ENCODE measurements around the gene CCNI2.

The CCNI2 gene

DNA sequence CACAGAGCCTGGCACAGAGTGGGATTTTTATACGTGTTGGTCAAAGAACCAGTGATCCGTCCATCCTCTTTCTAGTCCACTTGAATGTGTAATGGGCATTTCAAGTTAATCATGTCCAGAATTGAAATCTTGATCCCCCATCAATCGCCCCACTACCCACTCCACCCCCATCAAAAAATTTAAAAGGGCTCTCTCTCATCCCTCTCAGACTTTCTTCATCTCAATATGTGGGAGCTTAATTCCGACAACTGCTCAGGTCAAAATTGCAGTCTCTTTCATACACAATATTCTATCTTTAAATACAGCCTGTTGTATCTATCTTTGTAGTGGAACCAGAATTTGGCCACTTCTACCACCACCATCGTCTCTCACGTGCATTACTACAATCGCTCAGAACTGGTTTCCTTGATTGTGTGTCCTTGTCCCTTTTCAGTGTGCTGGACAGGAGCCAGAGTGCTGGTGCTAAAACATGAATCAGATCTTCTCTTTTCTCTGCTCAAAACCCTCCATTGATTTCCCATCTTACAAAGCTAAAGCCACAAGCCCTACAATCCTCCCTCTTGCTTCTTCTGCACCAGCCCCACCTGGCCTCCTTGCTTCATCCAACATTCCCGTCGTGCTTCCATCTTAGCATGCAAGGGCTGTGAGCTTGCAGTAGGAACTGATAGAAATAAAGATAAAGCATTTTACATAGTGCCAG is 9.1 kb upstream of the CCNI2 start:
- Histone ChIP-seq H3K4me1 (ENCODE audit: insufficient read depth, low read length) (peaks cover 9% of the 10 kb centered on the region), H3K27me3 (ENCODE audit: control insufficient read depth in 1 of 2, insufficient read depth in 2 of 2, low read length in 2 of 2) (no peaks in the 10 kb centered on the region), H3K27ac (ENCODE audit: low read depth, low read length) (no peak overlapping the region), H3K9me3 (ENCODE audit: low read length) (no peaks in the 10 kb centered on the region), H3K36me3 (ENCODE audit: insufficient read depth, low read length) (no peaks in the 10 kb centered on the region), H3K4me3 (ENCODE audit: low read depth in 1 of 2, low read length in 2 of 2) (peak overlapping the region; percentile 70 to 75), H3K9ac (ENCODE audit: low read length) (no peak overlapping the region)

DNA sequence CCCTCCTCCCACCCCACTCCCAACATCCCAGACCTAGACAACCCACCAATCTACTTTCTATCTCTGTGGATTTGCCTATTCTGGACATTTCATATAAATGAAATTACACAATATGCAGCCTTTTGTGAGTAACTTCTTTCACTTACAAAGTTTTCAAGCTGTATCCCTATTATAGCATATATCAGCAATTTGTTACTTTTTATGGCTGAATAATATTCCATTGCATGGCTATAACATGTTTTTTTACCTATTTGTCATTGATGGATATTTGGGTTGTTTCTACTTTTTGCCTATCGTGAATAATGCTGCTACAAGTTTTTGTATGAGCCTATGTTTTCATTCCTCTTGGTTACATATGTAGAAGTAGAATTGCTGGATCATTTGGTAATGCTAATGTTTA is 8.0 kb upstream of the CCNI2 start:
- H3K9ac ChIP-seq (ENCODE audit: low read length): no peak overlapping the region
- no peaks in the 10 kb centered on the region for H3K9me3 ChIP-seq (ENCODE audit: low read length)
- H3K4me1 ChIP-seq (ENCODE audit: insufficient read depth, low read length): peaks cover 9% of the 10 kb centered on the region

DNA sequence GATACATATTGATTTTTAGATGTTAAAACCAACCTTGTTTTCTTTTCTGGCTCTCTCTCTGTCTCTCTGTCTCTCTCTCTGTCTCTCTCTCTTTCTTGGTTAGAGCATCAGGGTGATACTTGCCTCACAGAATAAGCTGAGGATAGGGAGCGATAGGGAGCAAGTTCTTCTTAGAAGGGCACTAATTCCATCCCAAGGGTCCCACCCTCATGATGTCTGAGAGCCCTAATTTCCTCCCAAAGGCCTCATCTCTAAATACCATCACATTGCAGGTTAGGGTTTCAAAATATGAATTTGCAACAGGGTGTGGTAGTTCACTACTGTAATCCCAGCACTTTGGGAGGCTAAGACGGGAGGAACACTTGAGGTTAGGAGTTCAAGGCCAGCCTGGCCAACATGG is 5.1 kb upstream of the CCNI2 start:
- H3K4me3 ChIP-seq (ENCODE audit: low read depth in 1 of 2, low read length in 2 of 2): no peak overlapping the region
- H3K27me3 ChIP-seq (ENCODE audit: control insufficient read depth in 1 of 2, insufficient read depth in 2 of 2, low read length in 2 of 2): peaks cover 16 to 23% of the 10 kb centered on the region in 2 donors
- no peak overlapping the region for H3K9ac ChIP-seq (ENCODE audit: low read length)
- H3K27ac ChIP-seq (ENCODE audit: low read depth, low read length): no peak overlapping the region
- no peaks in the 10 kb centered on the region for H3K4me1 ChIP-seq (ENCODE audit: insufficient read depth, low read length)
- no peaks in the 10 kb centered on the region for H3K36me3 ChIP-seq (ENCODE audit: insufficient read depth, low read length)
- H3K9me3 ChIP-seq (ENCODE audit: low read length): no peaks in the 10 kb centered on the region

More for the DNA sequence above, 8.0 kb upstream of the CCNI2 start:
- H3K4me3 ChIP-seq (ENCODE audit: low read depth in 1 of 2, low read length in 2 of 2): no peak overlapping the region
- H3K27ac ChIP-seq (ENCODE audit: low read depth, low read length): no peak overlapping the region
- H3K27me3 ChIP-seq (ENCODE audit: control insufficient read depth in 1 of 2, insufficient read depth in 2 of 2, low read length in 2 of 2): peaks cover 0 to 4% of the 10 kb centered on the region in 2 donors
- H3K36me3 ChIP-seq (ENCODE audit: insufficient read depth, low read length): no peaks in the 10 kb centered on the region

DNA sequence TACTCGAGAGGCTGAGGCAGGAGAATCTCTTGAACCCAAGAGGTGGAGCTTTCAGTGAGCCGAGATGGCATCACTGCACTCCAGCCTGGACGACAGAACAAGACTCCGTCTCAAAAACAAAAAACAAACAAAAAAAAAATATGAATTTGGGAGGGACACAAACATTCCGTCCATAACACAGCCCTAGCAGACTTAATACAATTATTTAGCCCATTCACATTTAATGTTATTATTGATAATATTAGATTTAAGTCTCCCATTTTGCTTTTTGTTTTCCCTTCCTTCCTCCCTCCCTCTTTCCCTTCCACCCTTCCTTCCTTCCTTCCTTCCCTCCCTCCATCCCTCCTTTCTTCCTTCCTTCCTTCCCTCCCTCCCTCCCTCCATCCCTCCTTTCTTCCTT is 4.6 kb upstream of the CCNI2 start:
- Histone ChIP-seq H3K9ac (ENCODE audit: low read length) (no peak overlapping the region), H3K4me3 (ENCODE audit: low read depth in 1 of 2, low read length in 2 of 2) (no peak overlapping the region), H3K4me1 (ENCODE audit: insufficient read depth, low read length) (no peaks in the 10 kb centered on the region), H3K27ac (ENCODE audit: low read depth, low read length) (no peak overlapping the region), H3K36me3 (ENCODE audit: insufficient read depth, low read length) (no peaks in the 10 kb centered on the region), H3K27me3 (ENCODE audit: control insufficient read depth in 1 of 2, insufficient read depth in 2 of 2, low read length in 2 of 2) (peaks cover 17 to 27% of the 10 kb centered on the region in 2 donors), H3K9me3 (ENCODE audit: low read length) (no peaks in the 10 kb centered on the region)

DNA sequence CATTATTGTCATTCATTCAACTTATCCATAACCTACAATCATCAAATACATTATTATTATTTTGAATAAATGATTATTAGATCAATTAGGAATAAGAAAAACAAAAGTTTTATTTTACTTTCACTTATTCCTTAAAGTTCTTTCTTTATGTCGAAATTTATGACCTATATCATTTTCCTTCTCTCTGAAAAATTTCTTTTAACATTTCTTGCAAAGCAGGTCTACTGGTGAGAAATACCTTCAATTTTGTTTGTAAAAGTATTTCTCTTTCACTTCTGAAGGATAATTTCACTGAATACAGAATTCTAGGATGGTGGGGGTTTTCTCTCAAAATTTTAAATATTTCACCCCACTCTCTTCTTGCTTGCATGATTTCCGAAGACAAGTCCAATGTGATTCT is 2.6 kb upstream of the CCNI2 start:
- Histone ChIP-seq H3K9me3 (ENCODE audit: low read length) (no peaks in the 10 kb centered on the region), H3K9ac (ENCODE audit: low read length) (no peak overlapping the region), H3K4me1 (ENCODE audit: insufficient read depth, low read length) (no peaks in the 10 kb centered on the region), H3K36me3 (ENCODE audit: insufficient read depth, low read length) (no peaks in the 10 kb centered on the region), H3K27ac (ENCODE audit: low read depth, low read length) (no peak overlapping the region), H3K27me3 (ENCODE audit: control insufficient read depth in 1 of 2, insufficient read depth in 2 of 2, low read length in 2 of 2) (peaks cover 17 to 35% of the 10 kb centered on the region in 2 donors), H3K4me3 (ENCODE audit: low read depth in 1 of 2, low read length in 2 of 2) (no peak overlapping the region)

DNA sequence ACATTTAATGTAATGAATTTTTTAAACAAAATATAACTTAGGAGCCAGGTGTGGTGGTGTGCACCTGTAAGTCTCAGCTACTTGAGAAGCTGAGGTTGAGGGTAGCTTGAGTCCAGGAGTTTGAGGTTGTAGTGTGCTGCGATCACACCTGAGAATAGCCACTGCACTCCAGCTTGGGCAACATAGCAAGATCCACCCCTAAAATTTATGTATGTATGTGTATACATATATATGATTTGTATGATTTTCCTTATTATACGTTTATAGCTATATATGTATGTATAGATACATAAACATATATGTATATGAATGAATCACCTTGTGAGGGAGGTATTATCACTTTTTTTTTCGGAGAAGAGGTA is 653 bp upstream of the CCNI2 start:
- Histone ChIP-seq H3K4me1 (ENCODE audit: insufficient read depth, low read length) (no peaks in the 10 kb centered on the region), H3K9ac (ENCODE audit: low read length) (no peak overlapping the region), H3K9me3 (ENCODE audit: low read length) (no peaks in the 10 kb centered on the region), H3K27ac (ENCODE audit: low read depth, low read length) (no peak overlapping the region), H3K4me3 (ENCODE audit: low read depth in 1 of 2, low read length in 2 of 2) (no peak overlapping the region), H3K27me3 (ENCODE audit: control insufficient read depth in 1 of 2, insufficient read depth in 2 of 2, low read length in 2 of 2) (peaks cover 17 to 35% of the 10 kb centered on the region in 2 donors), H3K36me3 (ENCODE audit: insufficient read depth, low read length) (no peaks in the 10 kb centered on the region)

DNA sequence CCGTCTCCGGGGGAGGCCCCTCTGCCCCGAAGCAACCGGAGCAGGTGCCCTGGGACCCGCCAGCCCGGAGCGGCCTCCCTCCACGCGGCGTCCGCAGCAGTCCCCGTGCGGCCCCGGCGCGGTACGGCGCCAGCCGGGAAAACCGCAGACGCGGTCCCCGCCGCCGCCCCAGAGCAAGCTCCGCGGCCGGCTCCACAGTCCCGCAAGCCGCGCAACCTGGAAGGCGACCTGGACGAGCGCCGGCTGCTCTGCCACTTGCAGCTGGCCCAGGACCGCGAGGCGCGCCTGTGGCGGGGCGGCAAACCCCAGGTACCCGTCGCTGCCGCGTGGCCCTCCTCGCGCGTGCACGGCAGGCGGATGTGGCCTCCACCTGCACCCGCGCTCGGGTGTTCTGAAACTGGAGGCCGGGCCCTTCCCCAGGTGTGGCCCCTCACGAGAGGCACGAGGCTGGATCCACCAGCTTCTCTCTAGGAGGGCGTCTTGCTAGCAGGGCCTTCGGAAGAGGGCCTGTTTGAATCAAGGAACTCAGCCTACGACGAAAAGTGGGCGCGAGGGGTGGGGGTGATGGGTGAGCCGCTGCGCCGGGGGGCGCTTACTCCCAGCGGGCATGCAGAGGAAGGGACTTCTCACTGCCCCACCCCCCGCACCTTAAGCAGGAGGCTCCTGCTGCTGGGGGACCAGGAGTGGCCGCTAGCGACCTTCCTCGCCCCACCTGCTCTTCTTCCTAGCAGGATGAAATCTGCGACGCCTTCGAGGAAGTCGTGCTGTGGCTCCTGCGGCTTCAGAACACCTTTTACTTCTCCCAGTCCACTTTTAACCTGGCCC is 602 bp downstream of the CCNI2 start:
- Histone ChIP-seq H3K27me3 (ENCODE audit: control insufficient read depth in 1 of 2, insufficient read depth in 2 of 2, low read length in 2 of 2) (peaks cover 17 to 35% of the 10 kb centered on the region in 2 donors), H3K9me3 (ENCODE audit: low read length) (no peaks in the 10 kb centered on the region), H3K4me3 (ENCODE audit: low read depth in 1 of 2, low read length in 2 of 2) (peak overlapping the region in 1 of 2 donors; percentile 28)

DNA sequence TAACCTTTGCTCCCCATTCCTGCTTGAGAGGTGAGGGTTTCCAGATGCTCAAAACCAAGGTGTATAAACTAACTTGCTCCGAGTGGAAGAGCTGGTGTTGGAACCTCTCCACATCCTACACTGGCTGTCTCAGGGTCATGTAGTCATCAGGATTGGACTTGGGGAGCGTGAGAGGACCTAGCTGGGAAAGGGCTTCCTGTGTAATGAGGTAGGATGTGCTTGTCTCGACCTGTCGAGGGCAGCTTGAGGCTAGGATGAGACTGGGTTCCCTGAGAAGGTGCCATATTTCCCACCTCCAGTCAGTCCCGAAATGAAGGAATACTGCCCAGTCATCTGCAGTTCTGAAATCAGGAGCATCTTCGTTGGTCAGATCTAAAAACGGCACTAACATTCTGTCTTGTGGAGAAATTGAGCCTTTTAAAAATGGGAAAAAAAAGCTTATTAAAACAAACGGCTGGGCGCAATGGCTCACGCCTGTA is 1.3 kb downstream of the CCNI2 start:
- Histone ChIP-seq H3K4me1 (ENCODE audit: insufficient read depth, low read length) (no peaks in the 10 kb centered on the region), H3K9me3 (ENCODE audit: low read length) (no peaks in the 10 kb centered on the region), H3K9ac (ENCODE audit: low read length) (no peak overlapping the region), H3K36me3 (ENCODE audit: insufficient read depth, low read length) (no peaks in the 10 kb centered on the region), H3K4me3 (ENCODE audit: low read depth in 1 of 2, low read length in 2 of 2) (no peak overlapping the region), H3K27ac (ENCODE audit: low read depth, low read length) (no peak overlapping the region), H3K27me3 (ENCODE audit: control insufficient read depth in 1 of 2, insufficient read depth in 2 of 2, low read length in 2 of 2) (peaks cover 17 to 34% of the 10 kb centered on the region in 2 donors)

More for the DNA sequence above, 602 bp downstream of the CCNI2 start:
- no peak overlapping the region for H3K9ac ChIP-seq (ENCODE audit: low read length)
- no peak overlapping the region for H3K27ac ChIP-seq (ENCODE audit: low read depth, low read length)
- H3K4me1 ChIP-seq (ENCODE audit: insufficient read depth, low read length): no peaks in the 10 kb centered on the region
- no peaks in the 10 kb centered on the region for H3K36me3 ChIP-seq (ENCODE audit: insufficient read depth, low read length)

DNA sequence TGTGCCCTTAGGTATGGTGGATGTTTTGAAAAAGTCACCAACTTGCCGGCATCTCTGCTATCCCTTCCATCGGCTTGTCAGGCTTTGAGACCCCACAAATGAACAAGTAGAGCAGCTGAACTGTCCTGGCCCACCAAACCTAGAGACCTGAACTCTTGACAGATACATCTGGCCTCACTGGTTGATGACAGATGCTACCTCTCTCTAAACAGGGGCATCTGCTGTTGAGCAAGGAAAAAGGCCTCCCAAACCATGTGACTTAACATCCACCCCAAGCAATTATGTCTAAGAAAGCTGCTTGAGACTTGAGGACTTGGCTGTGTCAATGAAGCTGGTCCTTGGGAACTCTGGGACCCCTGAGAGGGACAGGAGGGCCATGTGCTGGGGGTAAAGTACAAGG is 2.3 kb downstream of the CCNI2 start:
- Histone ChIP-seq H3K27ac (ENCODE audit: low read depth, low read length) (no peak overlapping the region), H3K4me1 (ENCODE audit: insufficient read depth, low read length) (no peaks in the 10 kb centered on the region), H3K9ac (ENCODE audit: low read length) (no peak overlapping the region), H3K36me3 (ENCODE audit: insufficient read depth, low read length) (no peaks in the 10 kb centered on the region), H3K9me3 (ENCODE audit: low read length) (no peaks in the 10 kb centered on the region), H3K27me3 (ENCODE audit: control insufficient read depth in 1 of 2, insufficient read depth in 2 of 2, low read length in 2 of 2) (peaks cover 17 to 32% of the 10 kb centered on the region in 2 donors), H3K4me3 (ENCODE audit: low read depth in 1 of 2, low read length in 2 of 2) (no peak overlapping the region)

DNA sequence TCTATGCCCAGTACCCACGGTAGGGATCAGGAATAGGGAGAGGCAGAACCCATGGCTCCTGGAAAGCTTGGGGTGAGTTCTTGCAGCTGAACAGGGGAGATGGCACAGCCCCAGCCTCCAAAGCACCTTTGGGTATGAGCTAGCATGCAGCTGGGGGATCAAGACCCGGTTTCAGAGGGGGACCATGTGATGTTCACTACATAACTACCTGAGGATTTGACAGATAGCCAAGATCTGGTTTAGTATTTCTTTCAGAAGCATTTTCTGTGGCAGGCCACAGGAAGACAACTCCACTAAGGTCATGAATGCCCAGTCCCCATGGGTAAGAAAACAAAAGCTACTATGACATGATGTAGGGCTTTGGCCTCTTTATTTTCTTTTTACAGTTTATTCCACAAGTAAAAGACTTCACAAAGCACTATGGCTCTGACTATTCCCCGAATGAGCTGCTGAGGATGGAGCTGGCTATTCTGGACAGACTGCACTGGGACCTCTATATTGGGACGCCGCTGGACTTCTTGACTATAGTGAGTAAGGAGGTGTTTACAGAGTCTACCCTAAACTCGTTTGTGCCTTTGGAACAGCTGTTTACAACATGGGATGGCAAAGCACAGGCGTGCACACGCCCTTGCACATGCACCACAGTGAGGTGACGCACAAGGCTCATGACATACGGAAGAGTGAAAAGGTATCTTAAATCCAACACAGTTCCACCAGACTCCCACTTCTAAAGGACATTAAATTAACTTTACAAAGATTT is 3.4 kb downstream of the CCNI2 start:
- Histone ChIP-seq H3K4me1 (ENCODE audit: insufficient read depth, low read length) (no peaks in the 10 kb centered on the region), H3K9me3 (ENCODE audit: low read length) (no peaks in the 10 kb centered on the region), H3K27me3 (ENCODE audit: control insufficient read depth in 1 of 2, insufficient read depth in 2 of 2, low read length in 2 of 2) (peaks cover 14 to 28% of the 10 kb centered on the region in 2 donors), H3K27ac (ENCODE audit: low read depth, low read length) (no peak overlapping the region), H3K36me3 (ENCODE audit: insufficient read depth, low read length) (no peaks in the 10 kb centered on the region), H3K9ac (ENCODE audit: low read length) (no peak overlapping the region), H3K4me3 (ENCODE audit: low read depth in 1 of 2, low read length in 2 of 2) (no peak overlapping the region)

DNA sequence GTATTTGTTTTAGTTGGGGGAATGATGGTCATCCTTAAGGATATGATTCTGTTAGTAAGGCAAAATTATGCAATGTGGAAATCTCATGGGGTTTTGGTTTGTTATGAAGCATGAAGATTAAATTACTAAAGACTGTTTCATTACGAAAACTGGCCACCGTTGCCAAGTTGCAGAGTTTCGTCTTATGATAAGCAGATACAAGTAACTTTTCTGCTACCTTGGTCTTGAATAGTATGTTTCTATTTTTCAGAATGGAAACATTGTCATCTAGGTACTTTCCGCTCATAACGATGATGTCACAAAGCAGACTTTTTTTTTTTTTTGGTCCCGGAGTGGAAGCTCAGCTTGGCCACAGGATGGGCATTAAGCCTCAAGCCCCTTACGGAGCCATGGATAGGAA is 4.2 kb downstream of the CCNI2 start:
- H3K36me3 ChIP-seq (ENCODE audit: insufficient read depth, low read length): no peaks in the 10 kb centered on the region
- H3K9me3 ChIP-seq (ENCODE audit: low read length): no peaks in the 10 kb centered on the region
- H3K27me3 ChIP-seq (ENCODE audit: control insufficient read depth in 1 of 2, insufficient read depth in 2 of 2, low read length in 2 of 2): peaks cover 8 to 20% of the 10 kb centered on the region in 2 donors
- no peaks in the 10 kb centered on the region for H3K4me1 ChIP-seq (ENCODE audit: insufficient read depth, low read length)
- no peak overlapping the region for H3K9ac ChIP-seq (ENCODE audit: low read length)
- H3K27ac ChIP-seq (ENCODE audit: low read depth, low read length): no peak overlapping the region
- no peak overlapping the region for H3K4me3 ChIP-seq (ENCODE audit: low read depth in 1 of 2, low read length in 2 of 2)

Measured in muscle layer of colon (tissue), 2 donors.